Measurements from ENCODE around the gene MEOX2. TPM values are rescaled to one million over a fixed set of nuclear protein-coding genes. Genes with fewer than 3 reads are reported as not detected.

MEOX2 gene
- total RNA-seq, 1 experiment from 2014 or later = not detected

DNA sequence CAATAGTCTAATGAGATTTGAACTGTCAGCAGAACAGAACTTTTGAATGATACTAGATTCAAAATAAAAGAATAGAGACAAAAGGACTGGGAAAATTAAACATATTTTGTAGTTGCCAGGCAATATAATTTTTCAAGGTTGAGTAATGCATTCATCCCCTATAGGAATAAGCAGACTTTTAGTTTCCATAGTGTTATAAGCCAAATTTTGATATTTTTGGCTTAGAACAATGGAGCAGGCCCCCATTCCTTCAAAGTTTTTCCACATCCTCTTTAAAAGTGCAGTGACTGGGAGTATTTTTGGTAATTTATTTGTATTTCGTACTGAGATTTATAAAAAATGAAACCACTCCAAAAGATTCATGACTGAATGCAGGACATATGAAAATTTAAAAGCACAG is 24.0 kb downstream of the MEOX2 start:
- H3K4me1 ChIP-seq (ENCODE audit: control insufficient read depth in 1 of 2, insufficient read depth in 2 of 2, low read length in 2 of 2) = no peaks in the 10 kb centered on the region
- H3K79me2 ChIP-seq (ENCODE audit: insufficient read depth, low read length) = no peaks in the 10 kb centered on the region
- TF ChIP-seq EZH2phosphoT487 (IDR thresholded peaks at IDR 0.05; ENCODE audit: borderline replicate concordance) (no peak), ELF1 (IDR thresholded peaks at IDR 0.05; ENCODE audit: borderline replicate concordance, low read depth) (no peak), CEBPB (IDR thresholded peaks at IDR 0.05; ENCODE audit: low read depth) (no peak), POLR2AphosphoS5 (IDR thresholded peaks at IDR 0.05; ENCODE audit: low read depth, low read length) (no peak), CBX3 (IDR thresholded peaks at IDR 0.05; ENCODE audit: low read depth) (no peak), SIN3A (IDR thresholded peaks at IDR 0.05; ENCODE audit: low read depth) (no peak), TCF7L2 (IDR thresholded peaks at IDR 0.05; ENCODE audit: borderline replicate concordance, extremely low read depth, insufficient read depth, insufficient read length) (no peak), FOSL1 (IDR thresholded peaks at IDR 0.05; ENCODE audit: low read depth) (no peak), ZFX (IDR thresholded peaks at IDR 0.05) (no peak), ZNF274 (IDR thresholded peaks at IDR 0.05; ENCODE audit: low read depth, low read length) (no peak), JUND (IDR thresholded peaks at IDR 0.05) (no peak), RAD21 (IDR thresholded peaks at IDR 0.05; ENCODE audit: low read depth) (no peak), SRF (IDR thresholded peaks at IDR 0.05; ENCODE audit: low read depth) (no peak), EGR1 (IDR thresholded peaks at IDR 0.05; ENCODE audit: low read depth) (no peak), SP1 (IDR thresholded peaks at IDR 0.05; ENCODE audit: low read depth) (no peak), POLR2A (IDR thresholded peaks at IDR 0.05; ENCODE audit: borderline replicate concordance, extremely low read depth, insufficient read depth, insufficient read length) (no peak), EZH2 (IDR thresholded peaks at IDR 0.05) (no peak)
- TF ChIP-seq, protein P1, sequence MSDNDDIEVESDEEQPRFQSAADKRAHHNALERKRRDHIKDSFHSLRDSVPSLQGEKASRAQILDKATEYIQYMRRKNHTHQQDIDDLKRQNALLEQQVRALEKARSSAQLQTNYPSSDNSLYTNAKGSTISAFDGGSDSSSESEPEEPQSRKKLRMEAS (IDR thresholded peaks at IDR 0.05) = no peak
- TF ChIP-seq, protein P2, sequence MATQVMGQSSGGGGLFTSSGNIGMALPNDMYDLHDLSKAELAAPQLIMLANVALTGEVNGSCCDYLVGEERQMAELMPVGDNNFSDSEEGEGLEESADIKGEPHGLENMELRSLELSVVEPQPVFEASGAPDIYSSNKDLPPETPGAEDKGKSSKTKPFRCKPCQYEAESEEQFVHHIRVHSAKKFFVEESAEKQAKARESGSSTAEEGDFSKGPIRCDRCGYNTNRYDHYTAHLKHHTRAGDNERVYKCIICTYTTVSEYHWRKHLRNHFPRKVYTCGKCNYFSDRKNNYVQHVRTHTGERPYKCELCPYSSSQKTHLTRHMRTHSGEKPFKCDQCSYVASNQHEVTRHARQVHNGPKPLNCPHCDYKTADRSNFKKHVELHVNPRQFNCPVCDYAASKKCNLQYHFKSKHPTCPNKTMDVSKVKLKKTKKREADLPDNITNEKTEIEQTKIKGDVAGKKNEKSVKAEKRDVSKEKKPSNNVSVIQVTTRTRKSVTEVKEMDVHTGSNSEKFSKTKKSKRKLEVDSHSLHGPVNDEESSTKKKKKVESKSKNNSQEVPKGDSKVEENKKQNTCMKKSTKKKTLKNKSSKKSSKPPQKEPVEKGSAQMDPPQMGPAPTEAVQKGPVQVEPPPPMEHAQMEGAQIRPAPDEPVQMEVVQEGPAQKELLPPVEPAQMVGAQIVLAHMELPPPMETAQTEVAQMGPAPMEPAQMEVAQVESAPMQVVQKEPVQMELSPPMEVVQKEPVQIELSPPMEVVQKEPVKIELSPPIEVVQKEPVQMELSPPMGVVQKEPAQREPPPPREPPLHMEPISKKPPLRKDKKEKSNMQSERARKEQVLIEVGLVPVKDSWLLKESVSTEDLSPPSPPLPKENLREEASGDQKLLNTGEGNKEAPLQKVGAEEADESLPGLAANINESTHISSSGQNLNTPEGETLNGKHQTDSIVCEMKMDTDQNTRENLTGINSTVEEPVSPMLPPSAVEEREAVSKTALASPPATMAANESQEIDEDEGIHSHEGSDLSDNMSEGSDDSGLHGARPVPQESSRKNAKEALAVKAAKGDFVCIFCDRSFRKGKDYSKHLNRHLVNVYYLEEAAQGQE (IDR thresholded peaks at IDR 0.05; ENCODE audit: low read depth) = no peak
- TF ChIP-seq, protein P3, sequence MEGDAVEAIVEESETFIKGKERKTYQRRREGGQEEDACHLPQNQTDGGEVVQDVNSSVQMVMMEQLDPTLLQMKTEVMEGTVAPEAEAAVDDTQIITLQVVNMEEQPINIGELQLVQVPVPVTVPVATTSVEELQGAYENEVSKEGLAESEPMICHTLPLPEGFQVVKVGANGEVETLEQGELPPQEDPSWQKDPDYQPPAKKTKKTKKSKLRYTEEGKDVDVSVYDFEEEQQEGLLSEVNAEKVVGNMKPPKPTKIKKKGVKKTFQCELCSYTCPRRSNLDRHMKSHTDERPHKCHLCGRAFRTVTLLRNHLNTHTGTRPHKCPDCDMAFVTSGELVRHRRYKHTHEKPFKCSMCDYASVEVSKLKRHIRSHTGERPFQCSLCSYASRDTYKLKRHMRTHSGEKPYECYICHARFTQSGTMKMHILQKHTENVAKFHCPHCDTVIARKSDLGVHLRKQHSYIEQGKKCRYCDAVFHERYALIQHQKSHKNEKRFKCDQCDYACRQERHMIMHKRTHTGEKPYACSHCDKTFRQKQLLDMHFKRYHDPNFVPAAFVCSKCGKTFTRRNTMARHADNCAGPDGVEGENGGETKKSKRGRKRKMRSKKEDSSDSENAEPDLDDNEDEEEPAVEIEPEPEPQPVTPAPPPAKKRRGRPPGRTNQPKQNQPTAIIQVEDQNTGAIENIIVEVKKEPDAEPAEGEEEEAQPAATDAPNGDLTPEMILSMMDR (IDR thresholded peaks at IDR 0.05 in 2 of 3, conservative IDR thresholded peaks at IDR 0.05 in 1 of 3; ENCODE audit: borderline replicate concordance in 1 of 3, insufficient read depth in 1 of 3, low read depth in 2 of 3, low read length in 2 of 3) = no peak
- H2AFZ ChIP-seq (ENCODE audit: low read depth, low read length, poor library complexity, severe bottlenecking) = no peak overlapping the region
- POLR2A ChIA-PET = no interaction called here
- no peaks in the 10 kb centered on the region for H3K27me3 ChIP-seq (ENCODE audit: insufficient read depth, low read length)
- H4K20me1 ChIP-seq (ENCODE audit: insufficient read depth) = no peaks in the 10 kb centered on the region
- ATAC-seq = no peak
- no peak overlapping the region for H3K9ac ChIP-seq (ENCODE audit: low read length)
- RAD21 ChIA-PET (ENCODE audit: low non-redundant PET in 1 of 2, low total read pairs in 2 of 2, uncharacterized antibody in 2 of 2, unreplicated experiment in 2 of 2) = no interaction called here
- no peaks in the 10 kb centered on the region for H3K9me3 ChIP-seq (ENCODE audit: control insufficient read depth in 1 of 2, insufficient read depth in 1 of 2, low read depth in 1 of 2, low read length in 2 of 2)
- H3K4me3 ChIP-seq (replicated peaks in 1 of 2; ENCODE audit: low read depth in 1 of 2, low read length in 2 of 2) = no peak overlapping the region
- H3K27ac ChIP-seq (ENCODE audit: low read depth, low read length) = no peak overlapping the region
- no peak for DNase-seq (ENCODE audit: low read depth, low spot score)
- no peaks in the 10 kb centered on the region for H3K36me3 ChIP-seq (ENCODE audit: control insufficient read depth in 1 of 2, insufficient read depth in 2 of 2, low read length in 2 of 2)
- H3K9me2 ChIP-seq (ENCODE audit: insufficient read depth) = no peaks in the 10 kb centered on the region
- H3K4me2 ChIP-seq (ENCODE audit: low read length) = no peak overlapping the region
- no TSS peak for BruUV-seq (replicated peaks)
- CTCF ChIA-PET = no interaction called here
- intact Hi-C loops (cut with micrococcal nuclease) = no loop called here
